GM18517 (cell line): ENCODE measurements around the gene RNF130.
"Not testable (repeated sequence)": the region's sequence is repeated elsewhere in the genome, so short reads cannot be mapped to it uniquely, and the experiment has no call there.

Source experiments
- ATAC-seq: cut with Tn5 transposase; IDR thresholded peaks from one replicate; pipeline ENCODE4 v1.9.1; 2021; ENCODE audit warnings: mild to moderate bottlenecking, moderate library complexity; ENCODE audit not compliant: unreplicated experiment

The RNF130 gene

GRCh38 chr5:180103487-180104167 lies 32.1 kb upstream of the RNF130 start:
- no peak for ATAC-seq

GRCh38 chr5:180102636-180103035 lies 31.1 kb upstream of the RNF130 start:
- no peak for ATAC-seq

- no peak for ATAC-seq
Observed at GRCh38 chr5:180101451-180102105, 30.0 kb upstream of the RNF130 start.

DNA sequence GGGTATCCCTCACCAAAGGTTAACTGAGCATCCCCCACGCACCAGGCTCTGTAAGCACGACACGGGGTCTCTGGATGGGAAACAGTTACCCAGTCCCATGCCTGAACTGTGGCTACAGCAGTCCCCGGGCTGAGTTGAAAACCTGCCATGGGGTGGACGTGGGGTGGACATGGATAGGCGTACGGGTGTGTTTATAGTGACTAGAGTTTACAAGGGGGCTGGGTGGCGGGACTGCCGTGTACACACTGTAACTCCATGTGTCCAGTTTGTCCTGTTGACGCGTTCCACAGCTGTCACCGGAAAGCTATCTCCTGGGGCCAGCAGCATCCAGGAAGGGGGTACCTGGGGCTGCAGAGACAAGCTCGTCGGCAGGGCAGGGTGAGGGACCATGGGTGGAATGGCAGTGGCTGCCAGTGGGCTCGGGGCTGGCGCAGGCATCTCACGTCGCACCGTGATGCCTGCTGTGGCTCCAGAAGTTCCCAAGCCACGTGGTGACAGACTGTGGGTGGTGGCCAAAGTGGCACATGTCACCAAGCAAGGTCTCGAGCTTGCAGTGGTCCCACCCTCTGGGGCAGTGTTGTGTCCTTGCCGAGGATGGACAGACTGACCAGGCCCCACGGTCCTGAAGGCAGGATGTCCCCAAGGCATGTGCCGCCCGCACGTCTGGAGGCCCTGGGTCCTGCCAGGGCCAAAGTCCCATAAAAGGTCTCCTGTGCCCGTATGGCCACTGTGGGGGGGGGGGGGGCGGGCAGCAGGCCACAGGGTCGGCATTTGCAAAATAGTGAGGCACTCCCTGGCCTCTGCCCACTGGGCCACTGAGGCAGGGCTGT lies 29.3 kb upstream of the RNF130 start:
- ATAC-seq, result no peak

DNA sequence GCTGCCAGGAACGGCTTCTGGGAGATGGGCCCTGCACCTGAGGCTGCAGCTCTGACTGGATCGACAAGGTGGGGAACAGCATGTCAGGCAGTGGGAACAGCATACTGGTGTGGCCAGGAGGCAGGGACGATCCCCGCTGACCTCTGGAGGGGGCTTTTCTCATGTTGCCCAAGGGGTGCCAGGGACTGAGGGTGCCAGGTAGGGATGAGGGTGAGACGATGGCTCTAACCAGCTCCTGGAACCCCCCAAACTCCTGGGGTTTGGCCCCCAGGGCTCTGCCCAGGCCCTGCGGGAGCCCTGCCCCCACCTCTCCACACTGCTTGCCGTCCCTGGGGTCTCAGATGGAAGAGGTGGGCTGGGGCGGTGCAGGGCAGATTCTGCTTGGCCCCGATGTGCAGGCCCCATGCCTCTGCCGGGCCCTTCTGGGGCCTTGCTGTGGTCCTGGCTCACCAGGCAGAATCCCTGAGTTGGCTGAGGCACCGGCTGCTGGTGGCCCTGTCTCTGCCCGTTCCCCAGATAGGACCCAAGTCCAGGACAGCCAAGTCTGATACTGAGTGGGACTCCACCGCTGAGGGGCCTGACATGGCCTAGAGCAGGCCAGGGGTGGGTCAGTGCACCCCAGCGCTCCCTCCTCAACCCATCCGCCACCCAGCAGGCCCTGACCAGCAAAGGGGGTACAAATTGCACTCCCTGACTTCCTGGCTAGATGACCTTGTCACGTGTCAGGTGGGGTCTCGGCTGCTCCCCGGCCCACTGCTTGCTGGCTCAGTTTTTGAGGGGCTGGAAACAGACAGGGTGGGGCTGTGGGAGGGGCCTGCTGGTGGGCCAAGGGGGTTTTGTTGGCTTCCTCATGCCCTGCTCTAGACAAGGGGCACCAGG lies 28.4 kb upstream of the RNF130 start:
- no peak for ATAC-seq

GRCh38 chr5:180098991-180099732 lies 27.6 kb upstream of the RNF130 start:
- ATAC-seq, result no peak

DNA sequence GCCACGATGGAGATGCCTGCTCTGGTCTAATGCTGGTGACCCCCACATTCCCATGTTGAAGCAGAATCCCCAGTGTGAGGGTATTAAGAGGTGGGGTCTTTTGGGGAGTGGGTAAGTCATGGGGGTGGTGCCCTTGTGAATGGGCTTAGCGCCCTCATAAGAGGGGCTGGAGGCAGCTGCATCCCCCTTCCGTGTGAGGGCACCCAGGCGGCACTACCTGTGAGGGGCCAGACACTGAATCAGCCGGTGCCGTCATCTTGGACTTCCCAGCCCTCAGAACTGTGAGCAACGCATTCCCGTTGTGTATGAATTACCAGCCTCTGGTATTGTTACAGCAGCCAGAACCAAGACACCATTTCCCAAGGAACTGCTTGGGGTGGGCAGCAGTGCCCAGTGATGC lies 27.0 kb upstream of the RNF130 start:
- no peak for ATAC-seq

GRCh38 chr5:180097926-180098325 lies 26.4 kb upstream of the RNF130 start:
- no peak for ATAC-seq

GRCh38 chr5:180097163-180097894 lies 25.8 kb upstream of the RNF130 start:
- ATAC-seq, result no peak

DNA sequence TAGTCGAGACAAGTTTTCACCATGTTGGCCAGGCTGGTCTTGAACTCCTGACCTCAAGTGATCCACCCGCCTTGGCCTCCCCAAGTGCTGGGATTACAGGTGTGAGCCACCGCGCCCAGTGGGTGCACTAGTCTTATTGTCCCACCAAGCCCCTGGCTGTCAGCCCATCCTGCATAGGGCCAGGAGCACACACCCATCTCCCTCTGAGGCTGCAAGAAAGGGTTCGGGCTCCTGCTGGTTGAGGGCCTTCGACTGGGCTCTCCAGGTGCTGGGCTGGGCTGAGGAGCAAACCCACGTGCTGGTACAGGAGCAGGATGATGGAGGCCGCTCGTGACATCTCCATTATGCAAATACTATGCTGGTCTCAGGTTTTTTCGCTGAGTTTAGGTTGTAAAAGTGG lies 25.1 kb upstream of the RNF130 start:
- no peak for ATAC-seq

DNA sequence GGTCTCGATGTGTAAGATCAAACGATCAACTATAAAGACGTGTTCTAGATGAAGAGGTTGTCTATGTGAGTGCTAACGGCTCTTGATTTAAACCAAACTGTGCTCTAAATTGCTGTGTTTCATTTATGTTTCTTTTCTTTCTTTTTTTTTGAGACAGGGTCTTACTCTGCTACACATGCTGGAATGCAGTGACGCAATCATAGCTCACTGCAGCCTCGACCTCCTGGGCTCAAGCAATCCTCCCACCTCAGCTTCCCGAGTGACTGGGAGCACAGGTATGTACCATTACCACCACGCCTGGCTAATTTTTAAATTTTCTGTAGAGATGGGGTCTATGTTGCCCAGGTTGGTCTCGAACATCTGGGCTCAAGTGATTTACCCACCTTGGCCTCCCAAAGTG lies 24.0 kb upstream of the RNF130 start:
- ATAC-seq, result no peak

GRCh38 chr5:180093651-180094382 lies 22.3 kb upstream of the RNF130 start:
- ATAC-seq, result no peak

- ATAC-seq, result no peak
Observed at GRCh38 chr5:180093241-180093640, 21.7 kb upstream of the RNF130 start.

GRCh38 chr5:180090769-180091546 lies 19.4 kb upstream of the RNF130 start:
- no peak for ATAC-seq

GRCh38 chr5:180090098-180090768 lies 18.7 kb upstream of the RNF130 start:
- no peak for ATAC-seq

- not testable (repeated sequence) for ATAC-seq
Observed at GRCh38 chr5:180089628-180090027, 18.1 kb upstream of the RNF130 start.

- no peak for ATAC-seq
Observed at GRCh38 chr5:180088561-180088960, 17.0 kb upstream of the RNF130 start.
